HepG2 (cell line): ENCODE data around the gene SETD2. TPM values are rescaled to one million over a fixed set of nuclear protein-coding genes. Genes with fewer than 3 reads are reported as not detected.

Experiments
- ATAC-seq: fragments of 200-7000 bp; cut with Tn5 transposase; 3 replicates; pipeline ENCODE4 v1.9.1; 2020; ENCODE audit warnings: mild to moderate bottlenecking, moderate library complexity
- BruUV-seq: library from RNA; stranded (reverse); fragments of 400-500 nt; replicated peaks from 2 replicates; lab custom pipeline; 2021; lab: Mats Ljungman, UMichigan
- CTCF ChIA-PET: fragments of 300-600 bp; formaldehyde crosslinking; extraction: SDS; loops from one replicate; lab custom pipeline; 2021; ENCODE audit warnings: low total read pairs, inconsistent platforms, low intra/inter-chr PET ratio; lab: Yijun Ruan, JAX
- POLR2A ChIA-PET: fragments of 350-600 bp; sonication (Branson Sonifier 250); formaldehyde crosslinking; loops from one replicate; lab custom pipeline; 2020; ENCODE audit warnings: antibody characterized with exemption, inconsistent platforms; lab: Yijun Ruan, JAX
- DNase-seq: peaks from one replicate; pipeline ENCODE4 v3.0.0-alpha.2; 2015; ENCODE audit warnings: low spot score
- FAIRE-seq: peaks from 3 replicates; lab custom pipeline; 2011; peaks lifted over from hg19 to GRCh38; lab: Jason Lieb, UNC
- H2AFZ ChIP-seq: one replicate; pipeline ENCODE4 v1.6.1; 2011; ENCODE audit warnings: low read length, inconsistent platforms
- H3K27ac ChIP-seq: fragments of 300-600 bp; 3 replicates; pipeline ENCODE4 v1.8.0; 2011; ENCODE audit warnings: mixed run types, mild to moderate bottlenecking, mixed read lengths, low read length, inconsistent platforms; ENCODE audit not compliant: insufficient read depth; ENCODE audit errors: extremely low read length
- H3K27me3 ChIP-seq, 2 experiments: fragments of 200-600 bp in 1 of 2; 2 replicates in 1 of 2; 3 replicates in 1 of 2; pipeline versions ENCODE4 v1.6.0 to v1.8.0; 2011; ENCODE audit warnings: low read length in 2 of 2, mild to moderate bottlenecking in 2 of 2, moderate library complexity in 2 of 2, inconsistent platforms in 1 of 2; ENCODE audit not compliant: insufficient read depth in 2 of 2, control insufficient read depth in 1 of 2
- H3K36me3 ChIP-seq, 2 experiments: fragments of 200-600 bp in 1 of 2; replicated peaks in 1 of 2; 2 replicates in 1 of 2; 3 replicates in 1 of 2; pipeline versions ENCODE4 v1.5.1 to v1.8.0; 2011; ENCODE audit warnings: low read length in 2 of 2, inconsistent platforms in 1 of 2; ENCODE audit not compliant: insufficient read depth in 2 of 2, control insufficient read depth in 1 of 2
- H3K4me1 ChIP-seq: 2 replicates; pipeline ENCODE4 v1.5.1; 2012; ENCODE audit warnings: low read length, inconsistent platforms; ENCODE audit not compliant: insufficient read depth
- H3K4me2 ChIP-seq: 2 replicates; pipeline ENCODE4 v1.6.0; 2011; ENCODE audit warnings: low read depth, low read length, inconsistent platforms
- H3K4me3 ChIP-seq, 3 experiments: fragments of 200-600 bp in 1 of 3; sonication (generic), shearing (Covaris generic) in 1 of 3; replicated peaks in 1 of 3; 2 replicates each; pipeline ENCODE4 v1.5.1; 2011 to 2016; ENCODE audit warnings: low read length in 3 of 3, inconsistent platforms in 2 of 3, low read depth in 2 of 3, mild to moderate bottlenecking in 2 of 3, control low read depth in 1 of 3, mixed read lengths in 1 of 3; ENCODE audit not compliant: insufficient read depth in 1 of 3
- H3K79me2 ChIP-seq: one replicate; pipeline ENCODE4 v1.6.1; 2011; ENCODE audit warnings: low read length, inconsistent platforms; ENCODE audit not compliant: insufficient read depth
- H3K9ac ChIP-seq: 2 replicates; pipeline ENCODE4 v1.6.0; 2011; ENCODE audit warnings: mild to moderate bottlenecking, low read depth, low read length, inconsistent platforms; ENCODE audit not compliant: insufficient read depth
- H3K9me3 ChIP-seq: 2 replicates; pipeline ENCODE4 v1.5.1; 2012; ENCODE audit warnings: mild to moderate bottlenecking, low read length
- H4K20me1 ChIP-seq: 2 replicates; pipeline ENCODE4 v1.6.0; 2011; ENCODE audit warnings: inconsistent platforms, mild to moderate bottlenecking, low read length, moderate library complexity; ENCODE audit not compliant: insufficient read depth
- ATF7 ChIP-seq, 2 experiments: fragments of 450-650 bp in 1 of 2; sonication (generic) in 1 of 2; formaldehyde crosslinking in 1 of 2; IDR thresholded peaks; 2 replicates each; pipeline versions ENCODE4 v1.4.0 to v1.6.1; 2016 to 2020; ENCODE audit warnings: antibody characterized with exemption in 1 of 2, mild to moderate bottlenecking in 1 of 2, missing genetic modification reagents in 1 of 2
- HOXA7 ChIP-seq: sonication (generic); formaldehyde crosslinking; IDR thresholded peaks from 2 replicates; pipeline ENCODE4 v1.8.1; 2022; ENCODE audit warnings: mild to moderate bottlenecking, missing genetic modification reagents, moderate library complexity
- KDM2A ChIP-seq: sonication (generic); formaldehyde crosslinking; IDR thresholded peaks from 2 replicates; pipeline ENCODE4 v1.4.0; 2020; ENCODE audit warnings: low read depth, missing genetic modification reagents, borderline replicate concordance
- KLF13 ChIP-seq: sonication (generic); formaldehyde crosslinking; IDR thresholded peaks from 2 replicates; pipeline ENCODE4 v1.4.0; 2020; ENCODE audit warnings: mild to moderate bottlenecking, missing genetic modification reagents
- NBN ChIP-seq: fragments of 450-650 bp; conservative IDR thresholded peaks from 2 replicates; pipeline ENCODE4 v1.6.1; 2017
- NFE2L1 ChIP-seq: sonication (generic); formaldehyde crosslinking; IDR thresholded peaks from 2 replicates; pipeline ENCODE4 v1.4.0; 2020; ENCODE audit warnings: missing genetic modification reagents, mild to moderate bottlenecking, borderline replicate concordance
- PAF1 ChIP-seq: IDR thresholded peaks from 2 replicates; pipeline ENCODE4 v1.6.1; 2016; ENCODE audit warnings: missing genetic modification reagents, missing compliant biosample characterization
- RBAK ChIP-seq: sonication (generic); formaldehyde crosslinking; IDR thresholded peaks from 2 replicates; pipeline ENCODE4 v1.5.1; 2020; ENCODE audit warnings: mild to moderate bottlenecking, missing genetic modification reagents
- RXRA ChIP-seq: sonication (generic); formaldehyde crosslinking; IDR thresholded peaks from 2 replicates; pipeline ENCODE4 v1.5.1; 2020; ENCODE audit warnings: missing genetic modification reagents
- TBL1XR1 ChIP-seq: fragments of 150-350 bp; IDR thresholded peaks from 2 replicates; pipeline ENCODE4 v1.6.1; 2014; ENCODE audit warnings: borderline replicate concordance, low read length; ENCODE audit not compliant: partially characterized antibody
- XRCC5 ChIP-seq: fragments of 200-400 bp; formaldehyde crosslinking; optimal IDR thresholded peaks from 2 replicates; pipeline ENCODE3; 2017; ENCODE audit warnings: mild to moderate bottlenecking, low read length
- ZBTB8A ChIP-seq: sonication (generic); formaldehyde crosslinking; IDR thresholded peaks from 2 replicates; pipeline ENCODE4 v1.4.0; 2020; ENCODE audit warnings: mild to moderate bottlenecking, low read depth, missing genetic modification reagents, borderline replicate concordance
- ZNF382 ChIP-seq: sonication (generic); formaldehyde crosslinking; IDR thresholded peaks from 2 replicates; pipeline ENCODE4 v1.5.0; 2020; ENCODE audit warnings: missing genetic modification reagents, mild to moderate bottlenecking, borderline replicate concordance
- ZNF781 ChIP-seq: sonication (generic); formaldehyde crosslinking; IDR thresholded peaks from 2 replicates; pipeline ENCODE4 v1.5.1; 2020; ENCODE audit warnings: borderline replicate concordance, mild to moderate bottlenecking, missing genetic modification reagents; ENCODE audit errors: not compliant biosample characterization
- ZNF792 ChIP-seq: IDR thresholded peaks from 2 replicates; pipeline ENCODE4 v1.6.1; 2016
- WGBS: methylation state at CpG from one replicate; pipeline ENCODE4 v1.1.6; 2017; ENCODE audit warnings: low lambda C conversion rate; 5-methylcytosine and 5-hydroxymethylcytosine counted together
- in situ Hi-C: cut with HindIII; loops from 2 replicates; pipeline ENCODE4 v1.10.0; 2017; ENCODE audit warnings: low pct_unique_long_range_greater_than_20kb; ENCODE audit not compliant: extremely low pct_ligation_motif_present
- intact Hi-C: fragments of 100-400 bp; cut with micrococcal nuclease; formaldehyde crosslinking; loops from one replicate; pipeline ENCODE4 v1.10.0; 2022; ENCODE audit not compliant: unreplicated experiment
- polyA plus RNA-seq, 8 experiments: library from polyadenylated mRNA; depleted of rRNA in 3 of 8; stranded (reverse) in 7 of 8; unstranded in 1 of 8; fragments of >200 nt; fragmentation: Illumina TruSeq in 4 of 8; extraction: Trizol in 4 of 8; gene quantifications; 2 replicates each; pipeline versions ENCODE4 v1.2.1 to v1.2.3, GENCODE V29; 2011 to 2016; ENCODE audit warnings: low read depth in 4 of 8, missing spikeins in 1 of 8, mixed read lengths in 1 of 8; ENCODE audit not compliant: insufficient read depth in 1 of 8
- total RNA-seq, 5 experiments: library from RNA; depleted of rRNA; stranded (reverse); fragments of >200 nt; fragmentation: Illumina TruSeq; extraction: Trizol; gene quantifications; 2 replicates each; pipeline ENCODE4 v1.2.3, GENCODE V29; 2016; ENCODE audit warnings: low read depth in 1 of 5
- TF ChIP-seq, protein P1 (sequence below): sonication (generic); formaldehyde crosslinking; IDR thresholded peaks from 2 replicates; pipeline ENCODE4 v1.4.0; 2020; ENCODE audit warnings: mild to moderate bottlenecking, missing genetic modification reagents

The SETD2 gene
- total and polyA plus RNA-seq, 2 of the 13 experiments (the other 11 are each of a cell fraction or from before 2014, with no cell fraction given) = 14.2 to 24.2 TPM

DNA sequence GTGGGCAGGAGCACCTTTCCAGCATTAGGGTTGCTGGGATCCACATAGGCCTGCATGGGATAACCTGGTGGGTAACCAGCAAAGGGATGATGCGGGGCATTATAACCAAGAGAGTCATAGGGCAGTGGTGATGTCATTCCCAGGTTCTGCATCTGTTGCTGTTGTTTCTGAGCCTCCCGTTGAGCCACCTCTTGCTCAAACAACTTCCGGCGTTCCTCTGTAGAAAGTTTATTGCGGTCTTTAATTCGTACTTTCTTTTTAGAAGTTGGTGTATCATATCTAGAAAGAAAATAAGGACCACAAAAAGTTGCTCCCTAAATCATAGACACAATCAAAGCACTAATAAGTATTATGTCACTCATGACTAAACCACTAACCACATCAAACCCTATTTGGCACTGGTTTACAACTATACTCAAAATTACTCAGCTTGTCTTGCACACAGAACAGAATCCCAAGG, 106.7 kb downstream of the SETD2 start:
- Histone ChIP-seq H3K4me2 (no peak overlapping the region), H3K79me2 (peaks cover 1% of the 10 kb centered on the region), H3K36me3 (peaks cover 9 to 48% of the 10 kb centered on the region in 2 experiments), H3K4me1 (no peaks in the 10 kb centered on the region), H3K9me3 (no peaks in the 10 kb centered on the region), H3K4me3 (no peak overlapping the region), H2AFZ (no peak overlapping the region), H3K27me3 (no peaks in the 10 kb centered on the region), H3K27ac (no peak overlapping the region), H3K9ac (no peak overlapping the region), H4K20me1 (no peaks in the 10 kb centered on the region)
- peak; percentile 10; the same call in 1 of the 2 replicates for TF ChIP-seq ATF7 (IDR thresholded peaks at IDR 0.05)
- no peak for TF ChIP-seq ATF7 (CRISPR knock-in tag; IDR thresholded peaks at IDR 0.05)
- no peak for TF ChIP-seq XRCC5
- no TSS peak for BruUV-seq
- no peak for ATAC-seq
- WGBS = 97% methylated on average over 5 of the region's 6 CpGs
- DNase-seq = no peak
- in situ Hi-C loops (no loop called here), intact Hi-C loops (no loop called here)
- ChIA-PET CTCF (no interaction called here), POLR2A (no interaction called here)
- FAIRE-seq = no peak

- CTCF ChIA-PET = no interaction called here
- H3K9ac ChIP-seq = no peak overlapping the region
Observed at GRCh38 chr3:47056705-47057104, 107.2 kb downstream of the SETD2 start.

More at GRCh38 chr3:47056705-47057104, 107.2 kb downstream of the SETD2 start:
- no peak for DNase-seq
- Histone ChIP-seq H3K36me3 (peaks cover 9 to 46% of the 10 kb centered on the region in 2 experiments), H3K4me2 (no peak overlapping the region), H3K9me3 (no peaks in the 10 kb centered on the region), H3K4me1 (no peaks in the 10 kb centered on the region), H3K4me3 (no peak overlapping the region), H2AFZ (no peak overlapping the region), H3K27ac (no peak overlapping the region), H3K79me2 (peaks cover 1% of the 10 kb centered on the region), H4K20me1 (no peaks in the 10 kb centered on the region), H3K27me3 (no peaks in the 10 kb centered on the region)
- TF ChIP-seq RXRA (CRISPR knock-in tag) = no peak
- TF ChIP-seq ZNF792 = no peak
- no peak for TF ChIP-seq ZNF781 (CRISPR knock-in tag)
- TF ChIP-seq KDM2A (CRISPR knock-in tag) = no peak
- no peak for TF ChIP-seq ZNF382
- TF ChIP-seq TBL1XR1 = no peak
- no peak for TF ChIP-seq NBN
- no peak for TF ChIP-seq NFE2L1 (CRISPR knock-in tag)
- TF ChIP-seq RBAK = no peak
- no peak for TF ChIP-seq HOXA7
- TF ChIP-seq PAF1 (CRISPR knock-in tag) = no peak
- TF ChIP-seq ZBTB8A (CRISPR knock-in tag) = no peak
- no peak for TF ChIP-seq KLF13 (CRISPR knock-in tag)
- TF ChIP-seq, protein P1, sequence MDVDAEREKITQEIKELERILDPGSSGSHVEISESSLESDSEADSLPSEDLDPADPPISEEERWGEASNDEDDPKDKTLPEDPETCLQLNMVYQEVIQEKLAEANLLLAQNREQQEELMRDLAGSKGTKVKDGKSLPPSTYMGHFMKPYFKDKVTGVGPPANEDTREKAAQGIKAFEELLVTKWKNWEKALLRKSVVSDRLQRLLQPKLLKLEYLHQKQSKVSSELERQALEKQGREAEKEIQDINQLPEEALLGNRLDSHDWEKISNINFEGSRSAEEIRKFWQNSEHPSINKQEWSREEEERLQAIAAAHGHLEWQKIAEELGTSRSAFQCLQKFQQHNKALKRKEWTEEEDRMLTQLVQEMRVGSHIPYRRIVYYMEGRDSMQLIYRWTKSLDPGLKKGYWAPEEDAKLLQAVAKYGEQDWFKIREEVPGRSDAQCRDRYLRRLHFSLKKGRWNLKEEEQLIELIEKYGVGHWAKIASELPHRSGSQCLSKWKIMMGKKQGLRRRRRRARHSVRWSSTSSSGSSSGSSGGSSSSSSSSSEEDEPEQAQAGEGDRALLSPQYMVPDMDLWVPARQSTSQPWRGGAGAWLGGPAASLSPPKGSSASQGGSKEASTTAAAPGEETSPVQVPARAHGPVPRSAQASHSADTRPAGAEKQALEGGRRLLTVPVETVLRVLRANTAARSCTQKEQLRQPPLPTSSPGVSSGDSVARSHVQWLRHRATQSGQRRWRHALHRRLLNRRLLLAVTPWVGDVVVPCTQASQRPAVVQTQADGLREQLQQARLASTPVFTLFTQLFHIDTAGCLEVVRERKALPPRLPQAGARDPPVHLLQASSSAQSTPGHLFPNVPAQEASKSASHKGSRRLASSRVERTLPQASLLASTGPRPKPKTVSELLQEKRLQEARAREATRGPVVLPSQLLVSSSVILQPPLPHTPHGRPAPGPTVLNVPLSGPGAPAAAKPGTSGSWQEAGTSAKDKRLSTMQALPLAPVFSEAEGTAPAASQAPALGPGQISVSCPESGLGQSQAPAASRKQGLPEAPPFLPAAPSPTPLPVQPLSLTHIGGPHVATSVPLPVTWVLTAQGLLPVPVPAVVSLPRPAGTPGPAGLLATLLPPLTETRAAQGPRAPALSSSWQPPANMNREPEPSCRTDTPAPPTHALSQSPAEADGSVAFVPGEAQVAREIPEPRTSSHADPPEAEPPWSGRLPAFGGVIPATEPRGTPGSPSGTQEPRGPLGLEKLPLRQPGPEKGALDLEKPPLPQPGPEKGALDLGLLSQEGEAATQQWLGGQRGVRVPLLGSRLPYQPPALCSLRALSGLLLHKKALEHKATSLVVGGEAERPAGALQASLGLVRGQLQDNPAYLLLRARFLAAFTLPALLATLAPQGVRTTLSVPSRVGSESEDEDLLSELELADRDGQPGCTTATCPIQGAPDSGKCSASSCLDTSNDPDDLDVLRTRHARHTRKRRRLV = no peak
- POLR2A ChIA-PET = no interaction called here
- in situ Hi-C loops = no loop called here
- intact Hi-C loops = no loop called here
- no peak; the same call in 1 of the 3 replicates for ATAC-seq
- FAIRE-seq = no peak
- no CpG with 5 or more reads among the region's 3 CpGs for WGBS
- no TSS peak for BruUV-seq
